Left colon (tissue), 2 donors: ENCODE data around the gene EHMT2. TPM values are rescaled to one million over a fixed set of nuclear protein-coding genes. Genes with fewer than 3 reads are reported as not detected.
"Not testable (repeated sequence)": the region's sequence is repeated elsewhere in the genome, so short reads cannot be mapped to it uniquely, and the experiment has no call there.

ENCODE experiments used
- ATAC-seq: fragments of 200-7000 bp; cut with Tn5 transposase; one replicate; pipeline ENCODE4 v1.9.1; 2020; ENCODE audit warnings: mild to moderate bottlenecking, moderate library complexity
- DNase-seq, 2 donors: peaks; one replicate each; pipeline ENCODE4 v3.0.0-alpha.2; 2020
- intact Hi-C, 2 donors: fragments of 100-400 bp; cut with DNase I in 1 of 2; cut with micrococcal nuclease in 1 of 2; formaldehyde crosslinking; loops; one replicate each; pipeline versions ENCODE4 v1.11.2 to v1.14.0; 2022; cut with DNase I, micrococcal nuclease
- total RNA-seq, 2 donors: library from RNA; stranded (reverse); fragmentation: NEBNext Ultra II Directional; extraction: Animal tissue kit (Norgen Biotek cat#: 25700); gene quantifications; one replicate each; pipeline ENCODE4 v1.2.1, GENCODE V29; 2021
- donor health status: DM: no; HTN: no; CAD: no.
- donor health status: DM: yes; HTN: yes; CAD: no.

The EHMT2 gene
- total RNA-seq, 2 donors from 2014 or later, result 28.0 to 30.5 TPM

- intact Hi-C loops, result no loop called here
- ATAC-seq (peak; percentile 14), DNase-seq (no peak)
Observed at GRCh38 chr6:31878222-31878621, 19.3 kb downstream of the EHMT2 start.

- intact Hi-C loops, result no loop called here
- peak; percentile 79 for ATAC-seq
- DNase-seq, result peak; percentile 86 to 97
Observed at GRCh38 chr6:31877651-31878161, 19.8 kb downstream of the EHMT2 start.

GRCh38 chr6:31877125-31877650 lies 20.3 kb downstream of the EHMT2 start:
- ATAC-seq (peak; percentile 60), DNase-seq (peak; percentile 73 to 74)
- intact Hi-C loops, result no loop called here

GRCh38 chr6:31876357-31876756 lies 21.1 kb downstream of the EHMT2 start:
- no peak for ATAC-seq
- intact Hi-C loops, result no loop called here

GRCh38 chr6:31875877-31876276 lies 21.6 kb downstream of the EHMT2 start:
- ATAC-seq (no peak), DNase-seq (no peak)
- intact Hi-C loops, result no loop called here

More at GRCh38 chr6:31876357-31876756, 21.1 kb downstream of the EHMT2 start:
- DNase-seq, result no peak

- intact Hi-C loops, result no loop called here
- ATAC-seq (peak; percentile 12), DNase-seq (no peak)
Observed at GRCh38 chr6:31874836-31875572, 22.5 kb downstream of the EHMT2 start.

- no peak for DNase-seq
- intact Hi-C loops, result no loop called here
- no peak for ATAC-seq
Observed at GRCh38 chr6:31874084-31874670, 23.3 kb downstream of the EHMT2 start.

- DNase-seq (no peak), ATAC-seq (no peak)
- intact Hi-C loops, result no loop called here
Observed at GRCh38 chr6:31871046-31871659, 26.3 kb downstream of the EHMT2 start.

- intact Hi-C loops, result no loop called here
- ATAC-seq (no peak), DNase-seq (no peak)
Observed at GRCh38 chr6:31870385-31870921, 27.0 kb downstream of the EHMT2 start.

GRCh38 chr6:31869343-31869742 lies 28.2 kb downstream of the EHMT2 start:
- intact Hi-C loops, result no loop called here
- DNase-seq (no peak), ATAC-seq (no peak)

- DNase-seq, intact Hi-C loops, ATAC-seq: not testable (repeated sequence)
Observed at GRCh38 chr6:31868658-31868971, 28.9 kb downstream of the EHMT2 start.

GRCh38 chr6:31865205-31866118 lies 32.0 kb downstream of the EHMT2 start:
- DNase-seq, result no peak
- intact Hi-C loops, result no loop called here
- no peak for ATAC-seq

- DNase-seq (no peak), ATAC-seq (no peak)
- intact Hi-C loops, result no loop called here
Observed at GRCh38 chr6:31864818-31865204, 32.7 kb downstream of the EHMT2 start.

- ATAC-seq, intact Hi-C loops, DNase-seq: not testable (repeated sequence)
Observed at GRCh38 chr6:31864123-31864562, 33.4 kb downstream of the EHMT2 start.

GRCh38 chr6:31862344-31863235 lies 34.9 kb downstream of the EHMT2 start, which contains the start of gene NEU1:
Gene NEU1, minus strand, starts transcription at chr6:31862821. Its CDS starts 45 bp downstream, at chr6:31862776.
- intact Hi-C loops, result no loop called here
- peak; percentile 98 to 100 for DNase-seq
- ATAC-seq, result peak; percentile 95

- no peak for DNase-seq
- no peak for ATAC-seq
- intact Hi-C loops, result no loop called here
Observed at GRCh38 chr6:31861919-31862343, 35.6 kb downstream of the EHMT2 start.

GRCh38 chr6:31861150-31861549 lies 36.3 kb downstream of the EHMT2 start:
- ATAC-seq, result no peak
- DNase-seq, result no peak
- intact Hi-C loops, result no loop called here
